ENCODE results near the gene SPATA3.

DNA sequence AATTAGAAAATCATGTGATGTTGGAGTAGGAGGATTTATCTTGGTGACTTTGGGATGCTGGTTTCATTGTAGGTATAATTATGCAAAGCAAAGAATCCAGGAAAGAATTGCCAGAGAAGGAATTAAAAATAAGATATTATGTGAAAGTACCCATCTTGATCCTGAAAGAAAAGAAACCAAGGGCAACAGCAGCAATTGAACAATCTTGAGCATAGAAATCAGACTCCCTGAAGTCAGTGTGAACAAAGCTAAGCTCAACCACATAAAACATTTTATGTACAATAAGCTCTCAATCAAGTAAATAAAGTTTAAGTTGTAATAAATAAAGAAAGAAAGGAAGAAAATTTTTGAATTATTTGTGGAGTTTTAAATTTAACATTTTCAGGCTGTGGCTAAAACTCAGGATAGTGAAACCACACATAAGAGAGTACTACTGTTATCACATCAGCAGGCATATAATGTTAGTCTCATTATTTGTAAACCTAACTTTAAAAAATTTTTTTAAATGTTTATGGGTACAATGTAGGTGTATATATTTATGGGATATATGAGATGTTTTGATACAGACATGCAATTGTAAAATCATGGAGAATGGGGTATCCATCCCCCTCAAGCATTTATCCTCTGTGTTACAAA lies 38.0 kb upstream of the SPATA3 start:
- TF ChIP-seq CTCF (IDR thresholded peaks at IDR 0.05) (no peak), POLR2A (IDR thresholded peaks at IDR 0.05) (no peak)
